Right kidney (tissue), 1 donor: ENCODE data around the gene GINS2.

Source experiments
- DNase-seq: peaks from one replicate; pipeline ENCODE4 v3.0.0-alpha.2; 2016

Gene GINS2

GRCh38 chr16:85670840-85671239 lies 17.9 kb downstream of the GINS2 start:
- no peak for DNase-seq

- no peak for DNase-seq
Observed at GRCh38 chr16:85668676-85669424, 19.9 kb downstream of the GINS2 start.

- no peak for DNase-seq
Observed at GRCh38 chr16:85667841-85668413, 20.8 kb downstream of the GINS2 start.

DNA sequence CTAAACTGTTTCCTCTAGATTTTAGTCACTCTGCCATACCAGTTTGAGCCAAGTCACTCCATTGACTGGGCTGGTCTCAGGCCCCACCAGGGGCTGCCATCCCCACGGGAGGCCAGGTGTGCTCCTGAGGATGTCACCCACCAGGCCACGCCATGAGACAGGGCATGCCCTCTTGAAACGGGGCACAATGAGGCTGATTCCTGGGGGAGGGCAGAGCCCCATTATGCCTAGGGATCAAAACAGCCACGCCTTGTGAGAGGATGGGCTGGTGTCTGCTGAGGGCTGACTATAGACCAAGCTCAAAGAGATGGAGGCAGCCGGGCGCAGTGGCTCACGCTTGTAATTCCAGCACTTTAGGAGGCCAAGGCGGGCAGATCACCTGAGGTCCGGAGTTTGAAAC lies 21.5 kb downstream of the GINS2 start:
- DNase-seq = no peak

GRCh38 chr16:85665929-85666328 lies 22.8 kb downstream of the GINS2 start:
- no peak for DNase-seq

GRCh38 chr16:85665373-85665740 lies 23.4 kb downstream of the GINS2 start:
- DNase-seq = no peak

- DNase-seq = no peak
Observed at GRCh38 chr16:85664580-85665372, 24.0 kb downstream of the GINS2 start.

GRCh38 chr16:85663891-85664321 lies 24.8 kb downstream of the GINS2 start:
- DNase-seq = no peak

DNA sequence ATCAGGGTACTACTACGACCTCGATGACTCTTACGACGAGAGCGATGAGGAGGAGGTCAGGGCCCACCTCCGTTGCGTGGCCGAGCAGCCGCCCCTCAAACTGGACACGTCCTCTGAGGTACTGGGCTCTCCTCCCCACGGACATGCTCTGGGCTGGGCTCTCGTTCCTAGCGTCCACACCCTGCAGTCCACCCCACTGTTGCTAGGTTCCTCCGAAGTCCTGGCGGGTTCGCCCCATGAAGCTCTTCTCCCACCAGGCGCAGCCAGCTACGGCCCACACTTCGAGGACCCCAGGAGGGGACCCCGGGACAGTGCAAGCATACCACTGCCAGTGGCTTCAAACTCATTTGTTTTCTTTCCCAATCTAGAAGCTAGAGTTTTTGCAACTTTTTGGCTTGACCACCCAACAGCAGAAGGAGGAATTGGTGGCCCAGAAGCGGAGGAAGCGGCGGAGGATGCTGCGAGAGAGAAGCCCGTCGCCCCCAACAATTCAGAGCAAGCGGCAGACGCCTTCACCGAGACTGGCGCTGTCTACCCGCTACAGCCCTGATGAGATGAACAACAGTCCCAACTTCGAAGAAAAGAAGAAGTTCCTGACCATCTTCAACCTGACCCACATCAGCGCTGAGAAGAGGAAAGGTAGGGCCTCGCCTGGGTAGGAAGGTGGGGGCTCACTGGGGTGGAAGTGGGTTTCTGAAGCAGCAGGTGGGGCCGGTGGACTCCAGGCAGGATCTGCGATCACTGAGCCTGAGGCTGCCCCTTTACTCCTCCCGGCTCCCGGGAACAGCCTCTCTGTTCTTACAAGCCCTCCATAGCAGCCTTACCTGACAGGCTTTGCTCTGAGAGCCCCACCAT lies 25.6 kb downstream of the GINS2 start:
- no peak for DNase-seq

DNA sequence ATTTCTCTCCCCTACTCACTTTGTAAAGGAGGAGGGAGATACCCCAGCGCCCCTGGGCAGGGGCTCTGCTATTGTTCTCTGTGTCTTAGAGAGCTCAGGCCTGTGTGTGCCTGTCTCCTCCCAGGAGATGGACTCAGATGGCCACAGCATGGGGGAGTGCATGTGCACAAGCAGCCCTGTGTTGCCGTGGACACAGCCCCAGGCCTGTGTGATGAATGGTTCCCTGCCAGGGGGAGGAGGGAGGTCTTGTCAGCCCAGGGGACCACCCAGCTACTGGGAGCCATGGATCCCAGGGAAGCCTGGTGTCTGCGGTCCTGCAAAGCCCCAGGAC lies 26.3 kb downstream of the GINS2 start:
- DNase-seq = peak; percentile 40

DNA sequence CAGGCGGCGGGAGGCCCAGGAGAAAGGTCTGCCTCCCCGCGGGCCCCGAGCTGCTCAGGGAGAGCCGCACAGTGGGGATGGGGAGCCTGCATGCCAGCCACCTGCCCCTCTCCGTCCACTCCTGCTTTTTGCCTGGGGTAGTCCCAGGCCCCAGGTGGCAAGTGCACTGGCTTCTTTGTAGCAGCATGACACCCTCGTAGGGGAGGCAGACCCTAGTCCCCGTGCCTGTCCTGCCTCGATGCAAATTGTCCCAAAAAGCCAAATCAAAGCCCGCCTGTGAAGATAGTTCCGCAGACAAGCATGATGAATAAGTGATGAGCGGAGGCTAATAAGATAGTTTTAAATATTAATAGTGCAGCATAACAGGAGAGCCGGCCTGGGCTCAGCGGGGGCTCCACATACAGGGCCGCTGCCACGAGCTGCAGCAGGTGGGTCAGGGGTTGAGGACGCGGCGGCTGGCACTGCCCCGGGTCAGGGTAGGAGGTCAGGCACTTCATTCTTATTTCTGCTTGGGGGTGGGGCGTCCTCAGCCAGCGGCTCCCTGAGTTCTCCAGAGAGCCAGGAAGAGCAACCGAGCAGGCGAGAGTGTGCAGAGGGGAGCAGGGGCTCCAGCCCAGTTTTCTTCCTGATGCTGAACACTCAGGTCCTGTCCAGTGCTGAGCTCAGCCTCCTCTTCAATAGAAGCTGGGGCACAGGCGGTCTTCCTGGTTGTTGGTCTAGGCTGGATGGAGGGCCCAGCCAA lies 26.8 kb downstream of the GINS2 start:
- DNase-seq = no peak

DNA sequence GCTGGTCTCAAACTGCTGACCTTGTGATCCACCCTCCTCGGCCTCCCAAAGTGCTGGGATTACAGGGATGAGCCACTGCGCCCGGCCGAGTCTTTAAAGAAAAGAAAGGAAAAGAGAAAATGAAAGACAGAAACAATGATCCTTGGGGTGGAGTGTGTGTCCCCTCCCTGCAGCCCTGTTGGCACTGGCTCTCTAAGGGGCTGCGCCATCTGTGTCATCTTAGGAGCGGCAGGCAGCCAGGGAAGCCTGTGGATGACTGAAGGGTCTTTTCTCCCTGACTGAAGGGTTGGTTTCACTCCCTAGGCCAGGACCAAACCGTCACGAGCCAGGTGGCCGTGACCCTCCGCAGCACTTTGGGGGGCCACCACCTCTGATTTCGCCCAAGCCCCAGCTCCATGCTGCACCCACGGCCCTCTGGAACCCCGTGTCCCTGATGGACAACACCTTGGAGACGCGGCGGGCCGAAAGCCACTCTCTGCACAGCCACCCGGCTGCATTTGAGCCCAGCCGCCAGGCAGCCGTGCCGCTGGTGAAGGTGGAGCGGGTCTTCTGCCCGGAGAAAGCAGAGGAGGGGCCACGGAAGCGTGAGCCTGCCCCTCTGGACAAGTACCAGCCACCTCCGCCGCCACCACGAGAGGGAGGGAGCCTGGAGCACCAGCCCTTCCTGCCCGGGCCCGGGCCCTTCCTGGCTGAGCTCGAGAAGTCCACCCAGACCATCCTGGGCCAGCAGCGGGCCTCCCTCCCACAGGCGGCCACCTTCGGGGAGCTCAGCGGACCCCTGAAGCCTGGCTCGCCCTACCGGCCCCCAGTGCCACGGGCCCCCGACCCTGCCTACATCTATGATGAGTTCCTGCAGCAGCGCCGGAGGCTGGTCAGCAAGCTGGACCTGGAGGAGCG lies 27.7 kb downstream of the GINS2 start:
- DNase-seq = no peak

GRCh38 chr16:85659805-85660511 lies 28.8 kb downstream of the GINS2 start:
- DNase-seq = peak; percentile 53

- DNase-seq = no peak
Observed at GRCh38 chr16:85659336-85659735, 29.4 kb downstream of the GINS2 start.

DNA sequence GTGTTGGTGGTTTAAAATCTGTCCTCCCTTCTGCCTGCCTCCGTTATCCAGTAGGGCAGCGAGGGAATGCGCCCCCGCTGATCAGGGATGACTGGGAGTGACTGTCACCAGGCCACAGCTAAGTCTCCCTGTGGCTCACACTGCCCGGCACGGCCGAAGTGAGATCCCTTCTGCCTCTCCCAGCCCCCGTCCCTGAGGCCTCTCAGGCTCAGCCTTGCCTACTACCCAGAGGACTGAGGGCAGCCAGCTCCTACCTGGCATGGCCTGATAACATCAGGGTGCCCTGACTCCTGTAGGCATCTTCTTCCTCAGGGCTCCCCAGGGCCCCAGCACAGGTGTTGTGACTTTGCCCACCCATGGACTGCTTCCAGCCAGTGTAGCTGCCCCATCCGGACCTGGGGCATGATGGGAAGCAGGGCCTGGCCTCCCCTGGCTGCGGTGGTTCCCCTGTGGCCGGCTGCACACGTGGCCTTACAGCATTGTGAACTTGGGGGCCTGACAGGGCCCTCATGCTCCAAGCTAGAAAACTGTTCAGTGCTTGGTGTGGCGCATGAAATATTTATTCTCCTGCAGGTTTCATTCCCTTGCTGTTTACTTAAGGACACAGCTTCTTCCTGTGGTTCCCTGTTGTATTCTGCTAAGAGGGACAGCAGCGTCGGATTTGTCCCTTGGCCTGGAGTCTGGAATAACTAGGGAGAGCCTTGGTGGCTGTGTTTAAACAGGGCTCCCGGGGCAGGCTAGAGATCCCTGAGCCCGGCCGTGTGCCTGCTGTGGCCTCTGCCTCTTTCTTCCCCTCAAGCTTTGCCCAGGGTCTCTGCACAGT lies 30.0 kb downstream of the GINS2 start:
- no peak for DNase-seq

DNA sequence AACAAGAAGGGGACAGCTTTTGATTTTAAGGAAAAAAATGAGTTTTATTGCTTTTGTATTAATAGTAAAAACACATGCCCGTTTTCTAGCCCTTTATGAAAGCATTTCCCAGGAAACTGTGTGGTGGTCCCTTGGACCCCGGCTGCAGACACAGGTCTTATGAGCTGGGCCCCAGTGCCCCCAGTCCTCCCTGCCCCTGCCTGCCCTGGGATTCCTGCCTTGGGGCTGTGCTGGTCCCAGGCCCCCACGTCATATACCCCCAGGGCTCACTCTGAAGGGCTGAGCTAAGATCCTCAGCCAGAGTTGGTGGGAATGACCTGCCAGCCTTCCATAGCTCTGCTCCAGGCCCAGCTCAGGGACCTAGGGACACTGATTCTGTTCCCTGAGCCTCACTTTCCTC lies 30.8 kb downstream of the GINS2 start:
- no peak for DNase-seq

DNA sequence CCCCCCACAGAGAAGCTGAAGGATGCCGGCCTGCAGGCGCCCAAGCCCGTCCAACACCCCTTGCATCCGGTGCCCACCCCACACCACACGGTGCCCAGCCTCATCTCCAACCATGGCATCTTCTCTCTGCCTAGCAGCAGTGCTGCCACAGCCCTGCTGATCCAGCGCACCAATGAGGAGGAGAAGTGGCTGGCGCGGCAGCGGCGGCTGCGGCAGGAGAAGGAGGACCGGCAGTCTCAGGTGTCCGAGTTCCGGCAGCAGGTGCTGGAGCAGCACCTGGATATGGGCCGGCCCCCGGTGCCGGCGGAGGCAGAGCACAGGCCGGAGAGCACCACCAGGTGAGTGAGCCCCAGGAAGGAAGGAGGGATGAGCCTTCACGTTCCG lies 31.5 kb downstream of the GINS2 start:
- DNase-seq = no peak

- DNase-seq = no peak
Observed at GRCh38 chr16:85656351-85657266, 32.1 kb downstream of the GINS2 start.
